H1 (cell line): Measurements from ENCODE around the gene FRMPD2. TPM values are rescaled to one million over a fixed set of nuclear protein-coding genes. Genes with fewer than 3 reads are reported as not detected.

Experiments used
- NRF1 ChIP-seq: IDR thresholded peaks from 2 replicates; pipeline ENCODE4 v1.6.1; 2011; ENCODE audit warnings: mild to moderate bottlenecking, low read depth, low read length, improper control_type of control experiment
- polyA plus RNA-seq, 7 experiments: library from polyadenylated mRNA; depleted of rRNA in 3 of 7; stranded (reverse) in 5 of 7; unstranded in 2 of 7; fragments of >200 nt in 5 of 7; fragments of 200-250 nt in 2 of 7; gene quantifications; 1 replicate in 5 of 7; 2 replicates in 1 of 7; 4 replicates in 1 of 7; pipeline versions ENCODE4 v1.2.1 to v1.2.3, GENCODE V29; 2011 to 2013; ENCODE audit warnings: missing spikeins in 2 of 7, mixed read lengths in 2 of 7
- total RNA-seq: library from RNA; stranded (reverse); fragmentation: NEBNext Ultra II Directional; extraction: Animal tissue kit (Norgen Biotek cat#: 25700); gene quantifications from 2 replicates; pipeline ENCODE4 v1.2.1, GENCODE V29; 2021

Gene FRMPD2
- total and polyA plus RNA-seq, 2 of the 8 experiments (the other 6 are each of a cell fraction or from before 2014, with no cell fraction given) = 0.07 to 0.47 TPM

DNA sequence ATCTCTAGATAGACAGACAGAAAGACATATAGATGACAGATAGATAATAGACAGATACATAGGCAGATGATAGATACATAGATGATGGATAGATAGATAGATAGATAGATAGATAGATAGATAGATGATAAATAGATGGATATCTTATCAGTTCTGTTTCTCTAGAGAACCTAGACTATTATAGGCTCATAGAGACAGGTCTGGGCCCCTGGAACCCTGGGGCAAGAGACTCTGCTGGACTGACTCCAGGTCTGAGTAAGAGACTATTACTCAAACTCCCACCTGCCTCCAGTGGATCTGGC is 58.3 kb downstream of the FRMPD2 start (continued):
- TF ChIP-seq NRF1 = no peak
- TF ChIP-seq, all 59 proteins: peak for 0
